ENCODE results near the gene LYL1.

Gene LYL1

GRCh38 chr19:13087795-13088537 lies 14.7 kb downstream of the LYL1 start:
- DNase-seq = no peak
- Mint-ChIP-seq H3K4me3 (no peak overlapping the region), H3K9me3 (no peaks in the 10 kb centered on the region), H3K27me3 (ENCODE audit: low read depth, poor library complexity) (peaks cover 82% of the 10 kb centered on the region), H3K36me3 (ENCODE audit: low read depth) (no peaks in the 10 kb centered on the region), H3K4me1 (peaks cover 22% of the 10 kb centered on the region), H3K27ac (no peak overlapping the region)
- no peak for TF ChIP-seq CTCF (IDR thresholded peaks at IDR 0.05)

- Mint-ChIP-seq H3K4me1 (peaks cover 28% of the 10 kb centered on the region), H3K36me3 (ENCODE audit: low read depth) (no peaks in the 10 kb centered on the region), H3K4me3 (no peak overlapping the region), H3K27me3 (ENCODE audit: low read depth, poor library complexity) (peaks cover 84% of the 10 kb centered on the region), H3K27ac (no peak overlapping the region), H3K9me3 (no peaks in the 10 kb centered on the region)
- no peak for DNase-seq
- no peak for TF ChIP-seq CTCF (IDR thresholded peaks at IDR 0.05)
Measured at GRCh38 chr19:13087295-13087694, 15.4 kb downstream of the LYL1 start.

- Mint-ChIP-seq H3K27me3 (ENCODE audit: low read depth, poor library complexity) (peaks cover 84% of the 10 kb centered on the region), H3K36me3 (ENCODE audit: low read depth) (no peaks in the 10 kb centered on the region), H3K9me3 (no peaks in the 10 kb centered on the region), H3K4me3 (no peak overlapping the region), H3K4me1 (peaks cover 29% of the 10 kb centered on the region), H3K27ac (no peak overlapping the region)
- DNase-seq = no peak
- TF ChIP-seq CTCF (IDR thresholded peaks at IDR 0.05) = no peak
Measured at GRCh38 chr19:13086341-13086740, 16.3 kb downstream of the LYL1 start.

- no peak overlapping the region for H3K4me3 Mint-ChIP-seq
Measured at GRCh38 chr19:13085666-13086065, 17.0 kb downstream of the LYL1 start.

GRCh38 chr19:13083627-13084026 lies 19.0 kb downstream of the LYL1 start:
- TF ChIP-seq CTCF (IDR thresholded peaks at IDR 0.05) = no peak
- H3K4me1 Mint-ChIP-seq = peaks cover 32% of the 10 kb centered on the region
- H3K36me3 Mint-ChIP-seq (ENCODE audit: low read depth) = no peaks in the 10 kb centered on the region
- H3K4me3 Mint-ChIP-seq = no peak overlapping the region
- H3K9me3 Mint-ChIP-seq = no peaks in the 10 kb centered on the region
- no peak for DNase-seq
- no peak overlapping the region for H3K27ac Mint-ChIP-seq
- H3K27me3 Mint-ChIP-seq (ENCODE audit: low read depth, poor library complexity) = peaks cover 69% of the 10 kb centered on the region

More at GRCh38 chr19:13085666-13086065, 17.0 kb downstream of the LYL1 start:
- H3K4me1 Mint-ChIP-seq = peaks cover 28% of the 10 kb centered on the region
- H3K27ac Mint-ChIP-seq = no peak overlapping the region
- no peak for TF ChIP-seq CTCF (IDR thresholded peaks at IDR 0.05)
- H3K9me3 Mint-ChIP-seq = no peaks in the 10 kb centered on the region
- H3K36me3 Mint-ChIP-seq (ENCODE audit: low read depth) = no peaks in the 10 kb centered on the region
- no peak for DNase-seq
- H3K27me3 Mint-ChIP-seq (ENCODE audit: low read depth, poor library complexity) = peaks cover 80% of the 10 kb centered on the region

GRCh38 chr19:13083008-13083404 lies 19.7 kb downstream of the LYL1 start:
- H3K4me3 Mint-ChIP-seq = no peak overlapping the region
- H3K27ac Mint-ChIP-seq = peak overlapping the region; percentile 45
- no peak for DNase-seq
- peaks cover 34% of the 10 kb centered on the region for H3K4me1 Mint-ChIP-seq
- peaks cover 67% of the 10 kb centered on the region for H3K27me3 Mint-ChIP-seq (ENCODE audit: low read depth, poor library complexity)
- TF ChIP-seq CTCF (IDR thresholded peaks at IDR 0.05) = no peak
- no peaks in the 10 kb centered on the region for H3K9me3 Mint-ChIP-seq
- H3K36me3 Mint-ChIP-seq (ENCODE audit: low read depth) = no peaks in the 10 kb centered on the region

All from nephron progenitor cell (in vitro differentiated cells).